B cell (primary cell): ENCODE measurements around the gene POMGNT1. TPM values are rescaled to one million over a fixed set of nuclear protein-coding genes. Genes with fewer than 3 reads are reported as not detected.

Experiments
- ATAC-seq: fragments of 200-7000 bp; cut with Tn5 transposase; one replicate; pipeline ENCODE4 v1.10.0; 2021; ENCODE audit warnings: low read depth, mild to moderate bottlenecking, moderate number of reproducible peaks, moderate library complexity
- CTCF ChIA-PET: fragments of 350-600 bp; sonication (Branson Sonifier 250); formaldehyde crosslinking; loops from one replicate; lab custom pipeline; 2021; ENCODE audit warnings: antibody characterized with exemption, inconsistent platforms; lab: Charles Lee
- POLR2A ChIA-PET: fragments of 350-600 bp; sonication (Branson Sonifier 250); formaldehyde crosslinking; loops from one replicate; lab custom pipeline; 2021; ENCODE audit warnings: antibody characterized with exemption; lab: Charles Lee
- DNase-seq: peaks from one replicate; pipeline ENCODE4 v3.0.0; 2013
- H2AFZ ChIP-seq: 2 replicates; pipeline ENCODE4 v1.6.1; 2012; ENCODE audit warnings: mild to moderate bottlenecking, low read depth, low read length; ENCODE audit not compliant: insufficient read depth, poor library complexity, severe bottlenecking
- H3K27ac ChIP-seq, 2 donors: 1 replicate in 1 of 2; 2 replicates in 1 of 2; pipeline ENCODE4 v1.5.1; 2012 to 2013; ENCODE audit warnings: low read length in 2 of 2, mild to moderate bottlenecking in 2 of 2, moderate library complexity in 1 of 2
- H3K27me3 ChIP-seq, 4 experiments: fragments of 200-600 bp in 1 of 4; sonication (generic) in 1 of 4; replicated peaks in 1 of 4; 1 replicate in 2 of 4; 2 replicates in 2 of 4; pipeline versions ENCODE4 v1.6.1 to v1.7.0; 2013 to 2016; ENCODE audit warnings: low read length in 3 of 4, mild to moderate bottlenecking in 2 of 4, mixed read lengths in 1 of 4, moderate library complexity in 1 of 4; ENCODE audit not compliant: insufficient read depth in 4 of 4, control insufficient read depth in 3 of 4; ENCODE audit errors: control extremely low read depth in 1 of 4
- H3K36me3 ChIP-seq, 2 experiments: replicated peaks in 1 of 2; 1 replicate in 1 of 2; 2 replicates in 1 of 2; pipeline versions ENCODE4 v1.6.1 to v1.7.1; 2013; ENCODE audit warnings: low read length in 1 of 2; ENCODE audit not compliant: insufficient read depth in 2 of 2, control insufficient read depth in 1 of 2; ENCODE audit errors: control extremely low read depth in 1 of 2, extremely low read depth in 1 of 2
- H3K4me1 ChIP-seq, 2 donors: fragments of 200-600 bp in 1 of 2; sonication (generic) in 1 of 2; 1 replicate in 1 of 2; 2 replicates in 1 of 2; pipeline versions ENCODE4 v1.5.1 to v1.6.1; 2013 to 2017; ENCODE audit warnings: low read length in 2 of 2; ENCODE audit not compliant: control insufficient read depth in 2 of 2, insufficient read depth in 2 of 2
- H3K4me2 ChIP-seq: replicated peaks from 2 replicates; pipeline ENCODE3; 2012; ENCODE audit warnings: mild to moderate bottlenecking, low read depth, low read length; ENCODE audit not compliant: poor library complexity, severe bottlenecking
- H3K4me3 ChIP-seq, 5 experiments: fragments of 200-600 bp in 1 of 5; sonication (generic) in 1 of 5; 1 replicate in 3 of 5; 2 replicates in 2 of 5; pipeline versions ENCODE4 v1.5.1 to v1.7.0; 2011 to 2016; ENCODE audit warnings: low read length in 4 of 5, mild to moderate bottlenecking in 4 of 5, low read depth in 2 of 5, control low read depth in 1 of 5, moderate library complexity in 1 of 5; ENCODE audit not compliant: insufficient read depth in 1 of 5; ENCODE audit errors: control extremely low read depth in 1 of 5, extremely low read depth in 1 of 5
- H3K79me2 ChIP-seq: fragments of 200-600 bp; sonication (generic); one replicate; pipeline ENCODE4 v1.6.0; 2016; ENCODE audit warnings: low read length; ENCODE audit not compliant: control insufficient read depth, insufficient read depth
- H3K9ac ChIP-seq: fragments of 200-600 bp; sonication (generic); 2 replicates; pipeline ENCODE4 v1.6.1; 2017; ENCODE audit warnings: mild to moderate bottlenecking, low read length, moderate library complexity
- H3K9me3 ChIP-seq, 3 donors: one replicate each; pipeline versions ENCODE4 v1.6.1 to v1.7.1; 2013; ENCODE audit warnings: low read length in 2 of 3; ENCODE audit not compliant: control insufficient read depth in 2 of 3, insufficient read depth in 1 of 3; ENCODE audit errors: control extremely low read depth in 1 of 3
- H4K20me1 ChIP-seq: 2 replicates; pipeline ENCODE4 v1.6.0; 2012; ENCODE audit warnings: mild to moderate bottlenecking, low read length; ENCODE audit not compliant: insufficient read depth, control insufficient read depth, poor library complexity, severe bottlenecking
- H3K27ac Mint-ChIP-seq: one replicate; pipeline ENCODE4 v1.8.0; 2021; ENCODE audit warnings: mixed read lengths
- H3K27me3 Mint-ChIP-seq: one replicate; pipeline ENCODE4 v1.8.0; 2021; ENCODE audit warnings: mixed read lengths
- H3K4me1 Mint-ChIP-seq: one replicate; pipeline ENCODE4 v1.8.0; 2021; ENCODE audit warnings: mixed read lengths
- H3K4me3 Mint-ChIP-seq: one replicate; pipeline ENCODE4 v1.8.0; 2021; ENCODE audit warnings: mixed read lengths
- H3K9me3 Mint-ChIP-seq: one replicate; pipeline ENCODE4 v1.8.0; 2022; ENCODE audit warnings: mixed read lengths; ENCODE audit not compliant: insufficient read depth
- CTCF ChIP-seq: fragments of 200-600 bp; IDR thresholded peaks from one replicate; pipeline ENCODE4 v1.8.0; 2022; ENCODE audit warnings: antibody characterized with exemption, mild to moderate bottlenecking
- EZH2 ChIP-seq: IDR thresholded peaks from 2 replicates; pipeline ENCODE4 v1.6.1; 2012; ENCODE audit warnings: borderline replicate concordance, low read depth, mild to moderate bottlenecking, moderate library complexity, low read length; ENCODE audit not compliant: insufficient read depth, poor library complexity, severe bottlenecking
- WGBS: methylation state at CpG from one replicate; pipeline ENCODE4 v1.1.5; 2013; ENCODE audit warnings: missing lambda C conversion rate; ENCODE audit not compliant: insufficient coverage; 5-methylcytosine and 5-hydroxymethylcytosine counted together
- intact Hi-C: fragments of 100-400 bp; cut with micrococcal nuclease; formaldehyde crosslinking; loops from one replicate; pipeline ENCODE4 v1.10.0; 2022
- polyA plus RNA-seq: library from polyadenylated mRNA; depleted of rRNA; stranded (reverse); fragments of >200 nt; gene quantifications from 2 replicates; pipeline ENCODE4 v1.2.3, GENCODE V29; 2012
- total RNA-seq, 2 donors: library from RNA; stranded (reverse); fragments of 120-200 nt in 1 of 2; gene quantifications; 1 replicate in 1 of 2; 2 replicates in 1 of 2; pipeline versions ENCODE4 v1.2.3 to v1.2.4, GENCODE V29; 2013 to 2022

The POMGNT1 gene
- total and polyA plus RNA-seq, 2 donors (not counting 1 experiment from before 2014, with no cell fraction given): 32.6 to 51.0 TPM

DNA sequence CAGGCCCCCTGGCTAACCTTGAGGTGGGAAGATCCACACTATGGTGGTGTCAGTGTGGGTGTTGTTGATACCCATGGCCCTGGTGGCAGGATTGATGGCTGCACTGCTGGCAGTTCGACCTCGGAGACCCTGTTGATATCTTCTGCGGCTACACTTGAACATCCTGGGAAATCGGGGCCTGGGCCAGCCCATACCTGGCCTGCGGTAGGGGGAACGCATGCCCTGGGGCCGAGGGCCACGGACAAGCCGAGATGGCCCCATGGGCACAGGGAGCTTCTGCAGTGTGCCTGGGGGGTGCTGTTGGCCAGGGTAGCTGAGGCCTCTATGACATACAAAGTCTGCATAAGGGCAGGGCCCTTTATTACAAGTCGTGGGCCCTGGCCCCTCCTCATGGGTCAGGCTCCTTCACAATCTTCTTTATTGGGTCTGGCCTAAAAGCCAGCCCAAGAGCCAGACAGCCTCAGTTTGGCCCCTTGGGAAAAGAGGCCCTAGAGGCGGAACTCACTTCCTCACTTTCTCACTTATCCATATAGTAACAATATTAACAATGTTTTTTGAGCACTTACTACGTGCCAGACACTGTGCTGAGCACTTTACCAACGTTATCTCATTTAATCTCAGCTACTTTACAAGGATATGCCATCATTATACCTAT, 21.9 kb downstream of the POMGNT1 start, which contains the start of gene P3R3URF:
Gene P3R3URF (minus strand): TSS at position 278 of the 655 bp plus-strand sequence. CDS start 17 bp downstream, at position 261.
- Histone ChIP-seq H3K36me3 (no peaks in the 10 kb centered on the region), H3K27me3 (no peaks in the 10 kb centered on the region), H3K4me1 (peaks cover 10 to 27% of the 10 kb centered on the region in 2 donors), H2AFZ (no peak within 1 kb of the TSS), H3K79me2 (no peaks in the 10 kb centered on the region), H3K4me3 (no peak within 1 kb of the TSS), H3K27ac (no peak within 1 kb of the TSS), H3K4me2 (no peak within 1 kb of the TSS), H3K9ac (no peak within 1 kb of the TSS), H4K20me1 (no peaks in the 10 kb centered on the region), H3K9me3 (no peaks in the 10 kb centered on the region)
- 85% methylated on average over 13 of the region's 13 CpGs for WGBS
- ATAC-seq: no peak
- DNase-seq: no peak
- H3K4me1 Mint-ChIP-seq: peaks cover 6% of the 10 kb centered on the region
- POLR2A ChIA-PET: no interaction called here
- no peak for TF ChIP-seq CTCF
- no peak for TF ChIP-seq EZH2
- H3K4me3 Mint-ChIP-seq: no peak within 1 kb of the TSS
- H3K9me3 Mint-ChIP-seq: no peaks in the 10 kb centered on the region
- H3K27me3 Mint-ChIP-seq: no peaks in the 10 kb centered on the region
- CTCF ChIA-PET: interaction anchor here (0.9 to 13.8 kb wide), 2 partner anchors 27 to 139 kb away, joined by 3 to 249 read pairs; no protein-coding TSS in a partner anchor
- intact Hi-C loops: loop anchor here (5.0 kb wide), 1 partner anchor 171 kb away; no protein-coding TSS in a partner anchor
- H3K27ac Mint-ChIP-seq: no peak within 1 kb of the TSS

DNA sequence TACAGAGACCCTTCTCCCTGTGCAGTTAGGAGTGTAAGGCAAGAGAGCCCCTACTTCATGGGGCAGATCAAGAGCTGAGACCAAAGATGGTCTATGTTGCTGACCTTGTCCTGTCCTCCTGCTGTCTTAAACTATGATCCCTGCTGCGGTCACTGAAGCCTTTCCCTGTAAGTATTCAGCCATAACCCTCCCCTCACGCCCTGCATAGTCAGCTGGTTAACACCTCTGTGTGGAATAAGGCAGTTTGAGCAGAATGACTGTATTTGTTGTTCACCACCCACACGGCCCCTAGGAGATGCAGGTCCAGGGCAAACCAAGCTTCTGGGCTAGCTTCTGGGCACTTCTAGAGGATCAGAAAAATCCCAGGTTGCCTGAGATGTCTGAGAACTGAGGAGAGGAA, 23.0 kb downstream of the POMGNT1 start:
- no peaks in the 10 kb centered on the region for H3K27me3 Mint-ChIP-seq
- ATAC-seq: no peak
- peaks cover 13 to 31% of the 10 kb centered on the region in 2 donors for H3K4me1 ChIP-seq
- ChIA-PET CTCF (interaction anchor here (0.9 to 13.8 kb wide), 2 partner anchors 26 to 138 kb away, joined by 3 to 249 read pairs; no protein-coding TSS in a partner anchor), POLR2A (no interaction called here)
- no peak overlapping the region for H3K9ac ChIP-seq
- WGBS: 90% methylated on average over 1 of the region's 3 CpGs
- H3K9me3 Mint-ChIP-seq: no peaks in the 10 kb centered on the region
- no peak overlapping the region for H3K4me3 Mint-ChIP-seq
- TF ChIP-seq CTCF: no peak
- TF ChIP-seq EZH2: no peak
- no peak overlapping the region for H3K27ac ChIP-seq
- H2AFZ ChIP-seq: no peak overlapping the region
- no peak overlapping the region for H3K4me2 ChIP-seq
- no peak for DNase-seq
- peaks cover 10% of the 10 kb centered on the region for H3K4me1 Mint-ChIP-seq
- intact Hi-C loops: loop anchor here (5.0 kb wide), 1 partner anchor 172 kb away; no protein-coding TSS in a partner anchor
- H3K79me2 ChIP-seq: no peaks in the 10 kb centered on the region
- no peaks in the 10 kb centered on the region for H3K9me3 ChIP-seq
- H3K27me3 ChIP-seq: no peaks in the 10 kb centered on the region
- no peak overlapping the region for H3K4me3 ChIP-seq
- no peaks in the 10 kb centered on the region for H3K36me3 ChIP-seq
- no peaks in the 10 kb centered on the region for H4K20me1 ChIP-seq
- no peak overlapping the region for H3K27ac Mint-ChIP-seq
